Articular chondrocyte of knee joint (primary cell): ENCODE data around the gene NR3C2. TPM values are rescaled to one million over a fixed set of nuclear protein-coding genes. Genes with fewer than 3 reads are reported as not detected.

Experiments used
- total RNA-seq: library from RNA; depleted of rRNA; stranded (reverse); fragments of >200 nt; gene quantifications from 2 replicates; pipeline ENCODE4 v1.2.3, GENCODE V29; 2012

Gene NR3C2
- total RNA-seq, result 1.3 and 1.8 TPM in 2 replicates

GRCh38 chr4:148441986-148442831 lies at the start of gene NR3C2:
Gene NR3C2, minus strand, starts transcription at chr4:148442414.

